HG03558 (cell line): ENCODE results near the gene RNASE4.
"Not testable (repeated sequence)": the region's sequence is repeated elsewhere in the genome, so short reads cannot be mapped to it uniquely, and the experiment has no call there.

Source experiments
- ATAC-seq: cut with Tn5 transposase; IDR thresholded peaks from one replicate; pipeline ENCODE4 v1.9.1; 2021; ENCODE audit warnings: moderate number of reproducible peaks; ENCODE audit not compliant: unreplicated experiment; ENCODE audit errors: extremely low read depth

The RNASE4 gene

GRCh38 chr14:20683891-20684661, at the start of gene RNASE4:
TSS of gene RNASE4 (plus strand) at chr14:20684560. CDS start at chr14:20699372, 14,812 bp downstream.
- ATAC-seq = no peak

DNA sequence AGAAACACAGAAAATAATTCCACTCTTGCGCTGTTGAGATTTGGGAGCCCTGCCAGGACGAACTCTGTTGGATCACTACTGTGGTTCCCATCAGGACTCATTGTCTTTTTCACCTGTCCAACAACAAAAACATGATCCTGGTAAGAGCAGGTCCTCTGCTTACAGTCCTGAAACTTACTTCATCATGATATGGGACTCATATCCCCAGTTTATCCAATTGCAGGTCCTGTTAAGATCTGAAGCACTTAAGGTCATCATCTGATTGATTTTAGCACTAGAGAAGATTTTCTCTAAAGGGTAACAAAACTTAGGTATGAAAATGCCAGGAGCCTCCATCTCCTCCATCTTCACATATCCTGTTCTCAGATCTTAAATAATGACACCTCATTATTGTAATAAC, 42.8 kb upstream of the RNASE4 start, which contains the start of gene OR6S1:
Gene OR6S1, minus strand, starts transcription at position 101 of the 400 bp plus-strand sequence. Its CDS starts 0 bp downstream, at position 101.
- ATAC-seq = no peak

GRCh38 chr14:20642182-20642581, 42.2 kb upstream of the RNASE4 start:
- no peak for ATAC-seq

DNA sequence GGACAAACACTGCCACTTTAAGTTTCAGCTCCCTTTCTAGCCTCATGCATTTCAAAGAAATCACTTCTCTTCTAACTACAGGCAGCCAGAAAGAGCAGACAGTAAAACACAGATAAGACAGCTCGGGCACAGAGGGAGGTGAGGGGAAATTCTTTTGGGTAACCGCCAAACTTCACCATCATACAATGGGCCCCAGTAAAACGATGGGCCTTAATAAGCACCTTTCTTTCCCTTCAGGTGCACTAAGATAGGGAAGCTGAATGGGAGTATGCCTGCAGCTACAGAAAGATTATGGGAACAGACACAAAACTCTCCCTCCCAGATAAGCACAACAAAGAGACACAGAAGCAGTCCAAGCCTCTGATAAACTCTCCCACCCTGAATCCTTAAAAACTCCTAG, 41.6 kb upstream of the RNASE4 start:
- not testable (repeated sequence) for ATAC-seq

DNA sequence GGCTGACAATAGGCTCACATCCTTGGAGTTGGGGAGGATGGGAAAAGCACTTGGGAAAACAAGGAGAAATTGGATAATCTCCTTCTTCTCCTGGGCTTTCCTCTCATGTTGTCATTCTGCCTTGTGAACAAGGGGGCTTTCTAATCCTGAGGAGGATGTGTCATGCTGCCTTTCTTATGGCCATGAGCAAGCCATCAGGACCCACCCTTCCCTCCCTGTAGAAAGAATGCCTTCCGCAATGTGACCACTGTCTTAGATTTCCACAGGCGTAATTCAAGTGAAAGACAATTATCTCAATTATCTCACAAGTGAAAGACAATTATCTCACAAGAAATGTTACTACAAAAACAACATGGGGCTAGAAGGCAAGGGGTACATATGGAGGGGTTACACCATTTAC, 39.8 kb upstream of the RNASE4 start:
- ATAC-seq = no peak

DNA sequence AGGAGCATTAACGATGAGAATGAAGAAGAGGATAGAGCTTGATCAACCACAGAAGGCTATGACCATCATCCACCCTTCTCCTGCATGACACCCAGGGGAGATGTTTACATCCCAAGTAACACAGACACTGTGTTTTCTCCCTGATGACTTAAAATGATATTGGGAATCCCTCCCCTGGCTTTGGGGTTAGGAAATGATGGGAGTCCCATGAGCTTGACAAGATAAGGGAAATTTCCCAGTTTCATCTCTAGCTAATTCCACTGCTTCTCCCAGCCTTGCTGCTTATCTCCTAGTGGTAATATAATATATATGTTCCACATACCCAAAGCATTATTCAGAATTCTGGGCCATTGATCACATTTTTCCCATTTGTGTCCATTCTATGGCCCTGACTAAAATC, 38.9 kb upstream of the RNASE4 start:
- ATAC-seq = no peak

DNA sequence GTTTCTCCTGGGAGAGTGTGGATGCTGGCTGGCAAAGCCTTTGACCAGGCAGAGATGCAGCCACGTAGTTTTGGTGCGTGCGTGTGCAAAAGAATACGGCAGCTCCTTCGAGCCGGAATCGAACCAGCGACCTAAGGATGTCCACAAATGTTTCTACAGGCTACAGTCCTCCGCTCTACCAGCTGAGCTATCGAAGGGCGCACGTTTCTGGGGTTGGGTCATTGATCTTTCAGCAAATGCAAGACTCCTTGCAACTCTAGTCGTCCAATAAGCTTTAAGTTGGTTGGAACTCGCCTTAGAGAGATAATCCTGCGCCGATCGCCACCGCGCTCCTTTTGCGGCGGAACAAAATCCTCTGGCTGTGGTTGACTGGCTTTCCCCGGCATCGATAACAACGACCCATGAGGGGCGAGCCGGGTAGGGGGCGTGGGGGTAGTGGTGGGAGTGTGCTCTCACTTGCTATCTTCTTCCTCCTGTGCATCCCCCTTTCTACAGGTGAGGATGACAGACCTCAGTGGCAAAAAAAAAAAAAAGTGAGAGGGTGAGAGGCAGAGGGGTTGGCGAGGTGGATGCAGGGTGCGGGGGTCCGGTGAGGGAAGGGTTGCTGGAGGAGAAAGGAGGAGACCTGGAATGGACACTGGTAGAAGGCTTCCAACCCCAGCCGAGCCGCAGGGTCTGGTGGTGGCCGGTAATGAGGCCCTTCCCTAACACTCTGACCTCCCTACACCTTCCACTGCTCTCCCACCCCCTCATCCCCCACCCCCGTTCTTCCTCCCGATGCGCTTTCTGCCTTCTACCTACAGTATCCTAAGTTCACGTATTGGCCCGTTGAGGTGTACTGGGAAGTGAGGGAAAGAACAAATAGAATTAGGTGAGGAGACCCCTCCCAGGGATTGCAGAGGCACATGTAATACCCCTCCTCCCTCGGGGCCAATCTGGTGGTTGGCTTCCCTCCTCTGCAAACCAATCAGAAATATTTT, 31.1 kb upstream of the RNASE4 start:
- peak; percentile 51 for ATAC-seq

DNA sequence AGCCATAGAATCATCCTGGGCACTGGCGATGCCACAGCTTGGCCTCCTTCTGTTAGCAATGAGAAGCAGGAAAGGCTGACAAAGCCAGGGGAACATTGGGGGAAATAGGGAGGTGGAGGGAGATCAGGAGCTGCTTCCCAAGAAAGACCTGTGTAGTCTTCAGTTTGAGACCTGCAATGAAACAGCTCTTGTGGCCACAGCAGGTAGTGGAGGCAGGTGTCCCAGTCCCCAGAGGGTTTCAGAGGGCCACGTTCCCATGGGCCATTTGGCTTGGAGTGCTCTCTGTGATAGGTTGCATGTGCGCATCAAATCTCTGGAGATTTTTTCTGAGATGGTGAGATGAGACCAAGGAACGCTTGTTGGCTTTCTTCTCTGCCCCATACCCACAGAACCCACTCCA, 28.5 kb upstream of the RNASE4 start:
- no peak for ATAC-seq

GRCh38 chr14:20656274-20656673, 28.1 kb upstream of the RNASE4 start:
- no peak for ATAC-seq

- ATAC-seq = no peak
Measured at GRCh38 chr14:20657216-20658211, 26.8 kb upstream of the RNASE4 start.

GRCh38 chr14:20658246-20658645, 26.1 kb upstream of the RNASE4 start:
- no peak for ATAC-seq

GRCh38 chr14:20659336-20659735, 25.0 kb upstream of the RNASE4 start:
- ATAC-seq = no peak

- ATAC-seq = no peak
Measured at GRCh38 chr14:20659813-20660395, 24.5 kb upstream of the RNASE4 start.

DNA sequence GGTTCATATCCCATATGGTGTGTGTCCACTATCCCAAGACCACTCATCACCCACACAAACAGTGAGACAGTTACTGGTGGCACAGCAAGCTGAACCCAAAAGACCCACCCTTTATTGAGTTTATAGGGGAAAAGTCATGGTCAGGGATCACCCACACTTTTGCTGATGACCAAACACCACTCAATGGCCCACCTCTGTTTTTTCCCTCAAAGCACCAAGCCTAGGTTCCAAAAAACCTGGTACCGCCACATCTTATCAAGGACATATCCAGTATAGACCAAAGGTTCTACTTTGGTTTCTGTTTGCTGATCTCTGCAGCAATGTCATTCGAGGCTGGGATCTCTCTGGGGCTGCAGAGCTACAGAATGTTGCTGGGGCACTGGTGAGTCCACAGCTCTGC, 23.2 kb upstream of the RNASE4 start:
- no peak for ATAC-seq

- no peak for ATAC-seq
Measured at GRCh38 chr14:20662968-20663732, 21.2 kb upstream of the RNASE4 start.

DNA sequence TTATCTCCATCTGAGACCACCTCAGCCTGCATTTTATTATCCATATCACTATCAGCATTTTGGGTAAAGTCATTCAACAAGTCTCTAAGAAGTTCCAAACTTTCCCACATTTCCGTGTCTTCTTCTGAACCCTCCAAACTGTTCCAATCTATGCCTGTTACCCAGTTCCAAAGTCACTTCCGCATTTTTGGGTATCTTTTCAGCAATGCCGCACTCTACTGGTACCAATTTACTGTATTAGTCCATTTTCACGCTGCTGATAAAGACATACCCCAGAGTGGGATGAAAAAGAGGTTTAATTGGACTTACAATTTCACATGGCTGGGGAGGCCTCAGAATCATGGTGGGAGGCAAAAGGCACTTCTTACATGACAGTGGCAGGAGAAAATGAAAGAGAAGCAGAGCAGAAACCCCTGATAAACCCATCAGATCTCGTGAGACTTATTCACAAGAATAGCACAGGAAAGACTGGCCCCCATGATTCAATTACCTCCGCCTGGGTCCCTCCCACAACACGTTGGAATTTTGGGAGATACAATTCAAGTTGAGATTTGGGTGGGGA, 17.9 kb upstream of the RNASE4 start:
- not testable (repeated sequence) for ATAC-seq

DNA sequence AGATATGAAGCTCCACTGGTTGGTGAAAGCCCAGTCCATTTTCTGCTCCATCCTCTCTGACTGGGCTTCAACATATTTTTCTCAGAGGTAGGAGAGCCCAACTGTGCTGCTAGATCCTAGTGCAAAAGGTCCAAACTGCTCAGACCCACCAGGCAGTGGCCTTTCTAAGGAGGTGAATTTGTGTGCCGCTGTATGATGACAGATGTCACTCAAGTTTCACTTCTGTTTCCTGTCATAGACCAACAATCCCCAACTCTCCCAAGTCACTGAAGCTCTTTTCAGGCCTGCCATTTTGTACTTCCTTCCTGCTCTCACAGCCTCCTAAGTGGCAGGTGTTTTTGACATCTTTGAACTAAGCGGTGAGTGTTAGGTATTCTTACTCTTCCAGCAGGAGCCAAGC, 16.4 kb upstream of the RNASE4 start:
- ATAC-seq = peak; percentile 62

- ATAC-seq = no peak
Measured at GRCh38 chr14:20668969-20669368, 15.4 kb upstream of the RNASE4 start.
